ENCODE measurements around the gene KRIT1.

DNA sequence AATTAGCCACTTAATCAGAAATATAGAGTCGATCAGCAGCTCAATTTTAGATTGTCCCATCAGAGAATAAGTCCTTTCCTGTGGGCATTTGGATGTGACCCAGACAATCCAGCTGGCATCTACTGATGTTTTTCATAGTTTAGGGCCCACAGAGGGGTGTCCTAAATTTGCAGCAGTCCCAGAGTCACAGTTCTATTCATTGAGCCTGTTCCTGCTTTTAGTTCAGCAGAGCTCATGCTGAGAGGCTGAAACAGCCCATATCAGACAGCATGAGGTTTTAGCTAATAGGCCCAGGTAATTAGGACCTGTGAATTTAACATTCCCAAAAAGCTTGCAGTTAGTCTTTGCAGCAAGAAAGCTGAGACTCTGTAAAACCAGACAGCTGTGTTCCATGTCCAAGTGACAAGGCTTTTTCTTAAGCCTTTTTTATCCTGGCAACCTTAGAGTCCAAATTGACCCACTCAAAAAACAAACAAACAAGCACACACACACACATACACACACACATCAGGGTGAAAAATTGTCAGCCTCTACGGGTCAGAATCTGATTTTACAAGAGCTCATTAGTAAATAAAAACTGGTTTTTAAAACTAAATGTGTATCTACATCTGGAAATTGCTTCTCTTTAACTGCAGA is 33.8 kb upstream of the KRIT1 start:
- TF ChIP-seq JUNB (CRISPR knock-in tag; IDR thresholded peaks at IDR 0.05; ENCODE audit: borderline replicate concordance) (no peak), MYC (CRISPR knock-in tag; IDR thresholded peaks at IDR 0.05; ENCODE audit: borderline replicate concordance) (no peak)
